ES-I3 (cell line): ENCODE measurements around the gene ADAMTS15.

Experiments
- H3K36me3 ChIP-seq: 2 replicates; pipeline ENCODE4 v1.6.1; 2013; ENCODE audit warnings: mild to moderate bottlenecking, low read length, control low read depth, moderate library complexity; ENCODE audit not compliant: insufficient read depth
- H3K4me1 ChIP-seq: 2 replicates; pipeline ENCODE4 v1.6.1; 2013; ENCODE audit warnings: mild to moderate bottlenecking, control low read depth, low read length; ENCODE audit not compliant: insufficient read depth
- H3K9ac ChIP-seq: 2 replicates; pipeline ENCODE4 v1.6.1; 2013; ENCODE audit warnings: low read depth, mild to moderate bottlenecking, low read length, moderate library complexity
- H3K9me3 ChIP-seq: 2 replicates; pipeline ENCODE4 v1.6.1; 2013; ENCODE audit warnings: mild to moderate bottlenecking, low read length, moderate library complexity; ENCODE audit not compliant: control insufficient read depth, insufficient read depth

The ADAMTS15 gene

GRCh38 chr11:130411223-130411622 lies 37.2 kb upstream of the ADAMTS15 start:
- Histone ChIP-seq H3K9ac (no peak overlapping the region), H3K9me3 (no peaks in the 10 kb centered on the region), H3K4me1 (peaks cover 5% of the 10 kb centered on the region; the same call in 1 of the 2 replicates)

GRCh38 chr11:130413405-130414106 lies 34.9 kb upstream of the ADAMTS15 start:
- no peaks in the 10 kb centered on the region for H3K36me3 ChIP-seq

More at GRCh38 chr11:130411223-130411622, 37.2 kb upstream of the ADAMTS15 start:
- no peaks in the 10 kb centered on the region for H3K36me3 ChIP-seq

GRCh38 chr11:130414107-130415080 lies 34.1 kb upstream of the ADAMTS15 start:
- Histone ChIP-seq H3K9ac (no peak overlapping the region), H3K9me3 (no peaks in the 10 kb centered on the region), H3K36me3 (no peaks in the 10 kb centered on the region), H3K4me1 (peaks cover 1% of the 10 kb centered on the region; the same call in 1 of the 2 replicates)

More at GRCh38 chr11:130413405-130414106, 34.9 kb upstream of the ADAMTS15 start:
- Histone ChIP-seq H3K9ac (no peak overlapping the region), H3K4me1 (peaks cover 5% of the 10 kb centered on the region; the same call in 1 of the 2 replicates), H3K9me3 (no peaks in the 10 kb centered on the region)

- no peaks in the 10 kb centered on the region; the same call in 1 of the 2 replicates for H3K4me1 ChIP-seq
- no peaks in the 10 kb centered on the region for H3K36me3 ChIP-seq
- no peaks in the 10 kb centered on the region for H3K9me3 ChIP-seq
- H3K9ac ChIP-seq = no peak overlapping the region
Observed at GRCh38 chr11:130415731-130416529, 32.5 kb upstream of the ADAMTS15 start.

GRCh38 chr11:130416530-130416882 lies 31.9 kb upstream of the ADAMTS15 start:
- Histone ChIP-seq H3K9ac (no peak overlapping the region), H3K36me3 (no peaks in the 10 kb centered on the region), H3K4me1 (no peaks in the 10 kb centered on the region; the same call in 1 of the 2 replicates), H3K9me3 (no peaks in the 10 kb centered on the region)

GRCh38 chr11:130416906-130417305 lies 31.5 kb upstream of the ADAMTS15 start:
- H3K9ac ChIP-seq = no peak overlapping the region
- no peaks in the 10 kb centered on the region; the same call in 1 of the 2 replicates for H3K4me1 ChIP-seq
- no peaks in the 10 kb centered on the region for H3K36me3 ChIP-seq
- H3K9me3 ChIP-seq = no peaks in the 10 kb centered on the region

- H3K9me3 ChIP-seq = no peaks in the 10 kb centered on the region
- H3K9ac ChIP-seq = no peak overlapping the region
- no peaks in the 10 kb centered on the region; the same call in 1 of the 2 replicates for H3K4me1 ChIP-seq
- no peaks in the 10 kb centered on the region for H3K36me3 ChIP-seq
Observed at GRCh38 chr11:130418210-130418609, 30.2 kb upstream of the ADAMTS15 start.

- Histone ChIP-seq H3K9ac (no peak overlapping the region), H3K4me1 (no peaks in the 10 kb centered on the region; the same call in 1 of the 2 replicates), H3K36me3 (no peaks in the 10 kb centered on the region), H3K9me3 (no peaks in the 10 kb centered on the region)
Observed at GRCh38 chr11:130418756-130419155, 29.7 kb upstream of the ADAMTS15 start.

- Histone ChIP-seq H3K4me1 (no peaks in the 10 kb centered on the region), H3K9ac (no peak overlapping the region), H3K9me3 (no peaks in the 10 kb centered on the region), H3K36me3 (no peaks in the 10 kb centered on the region)
Observed at GRCh38 chr11:130420478-130421198, 27.8 kb upstream of the ADAMTS15 start.

- Histone ChIP-seq H3K9me3 (no peaks in the 10 kb centered on the region), H3K9ac (no peak overlapping the region), H3K36me3 (no peaks in the 10 kb centered on the region), H3K4me1 (no peaks in the 10 kb centered on the region)
Observed at GRCh38 chr11:130421199-130421585, 27.3 kb upstream of the ADAMTS15 start.

- H3K4me1 ChIP-seq = no peaks in the 10 kb centered on the region
- H3K9me3 ChIP-seq = no peaks in the 10 kb centered on the region
- no peaks in the 10 kb centered on the region for H3K36me3 ChIP-seq
- H3K9ac ChIP-seq = no peak overlapping the region
Observed at GRCh38 chr11:130421697-130422096, 26.7 kb upstream of the ADAMTS15 start.

GRCh38 chr11:130422251-130422995 lies 26.0 kb upstream of the ADAMTS15 start:
- no peak overlapping the region for H3K9ac ChIP-seq
- H3K9me3 ChIP-seq = no peaks in the 10 kb centered on the region

GRCh38 chr11:130423541-130424142 lies 24.8 kb upstream of the ADAMTS15 start:
- Histone ChIP-seq H3K36me3 (no peaks in the 10 kb centered on the region), H3K9me3 (no peaks in the 10 kb centered on the region), H3K4me1 (no peaks in the 10 kb centered on the region), H3K9ac (no peak overlapping the region)

More at GRCh38 chr11:130422251-130422995, 26.0 kb upstream of the ADAMTS15 start:
- no peaks in the 10 kb centered on the region for H3K4me1 ChIP-seq
- no peaks in the 10 kb centered on the region for H3K36me3 ChIP-seq
